ENCODE data around the gene NRAS. TPM values are rescaled to one million over a fixed set of nuclear protein-coding genes. Genes with fewer than 3 reads are reported as not detected.

The NRAS gene
- total and polyA plus RNA-seq, 9 of the 15 experiments (the other 6 are each of a cell fraction or from before 2014, with no cell fraction given) = 40.7 to 94.5 (median 75.4) TPM

GRCh38 chr1:114764689-114765088, 48.1 kb upstream of the NRAS start:
- Histone ChIP-seq H4K20me1 (replicated peaks; ENCODE audit: control insufficient read depth, insufficient read depth, low read length) (no peaks in the 10 kb centered on the region), H3K36me3 (ENCODE audit: control insufficient read depth, insufficient read depth, low read length) (peaks cover 4% of the 10 kb centered on the region; the same call in 1 of the 3 replicates), H3K27ac (ENCODE audit: extremely low read depth, low read depth, low read length) (no peak overlapping the region), H3K4me2 (ENCODE audit: insufficient read depth, low read length) (no peak overlapping the region), H3K4me1 (replicated peaks in 1 of 2; ENCODE audit: control insufficient read depth in 2 of 2, insufficient read depth in 2 of 2, low read length in 2 of 2) (no peaks in the 10 kb centered on the region), H2AFZ (ENCODE audit: low read depth, low read length) (no peak overlapping the region), H3K79me2 (ENCODE audit: control insufficient read depth, insufficient read depth, low read length) (no peaks in the 10 kb centered on the region), H3K4me3 (no peak overlapping the region), H3K9ac (ENCODE audit: insufficient read depth in 1 of 2, low read depth in 2 of 2, low read length in 2 of 2) (no peak overlapping the region), H3K27me3 (ENCODE audit: control insufficient read depth in 2 of 2, insufficient read depth in 2 of 2, low read length in 2 of 2) (no peaks in the 10 kb centered on the region), H3K9me1 (ENCODE audit: control insufficient read depth, insufficient read depth, low read length) (no peaks in the 10 kb centered on the region), H3K9me3 (replicated peaks; ENCODE audit: control insufficient read depth, insufficient read depth, low read depth, low read length) (no peaks in the 10 kb centered on the region)
- intact Hi-C loops (cut with micrococcal nuclease) (no loop called here), in situ Hi-C loops (cut with MboI) (no loop called here)
- ChIA-PET POLR2A (interaction anchor here (0.7 to 0.9 kb wide), 3 partner anchors 16 to 422 kb away, joined by 3 to 4 read pairs (median 3); partner anchors contain the start of gene SIKE1), CTCF (ENCODE audit: low intra/inter-chr PET ratio) (no interaction called here)
- peak; percentile 78 for ATAC-seq
- FAIRE-seq = peak; percentile 44
- DNase-seq (ENCODE audit: extremely low read depth in 1 of 4, low spot score in 3 of 4) = peak in 1 of 4 experiments; percentile 21
- 26% methylated on average over 4 of the region's 4 CpGs for WGBS (ENCODE audit: insufficient coverage, low coverage, missing lambda C conversion rate)
- TF ChIP-seq NCOA4 (IDR thresholded peaks at IDR 0.05; ENCODE audit: partially characterized antibody) = no peak
- no peak for TF ChIP-seq HMGN3 (IDR thresholded peaks at IDR 0.05; ENCODE audit: borderline replicate concordance, extremely low read depth, insufficient read length, low read depth, low read length)
- TF ChIP-seq KLF1 (tag; IDR thresholded peaks at IDR 0.05) = no peak
- TF ChIP-seq CC2D1A (IDR thresholded peaks at IDR 0.05) = peak; percentile 36; the same call in 1 of the 2 replicates
- 0 out of 3 replicates have a peak, but pooled peaks of 1 of the 2 experiments have one; percentile 29 for TF ChIP-seq CBX3 (IDR thresholded peaks at IDR 0.05; ENCODE audit: borderline replicate concordance in 1 of 2, low read length in 2 of 2)
- TF ChIP-seq, protein P1, sequence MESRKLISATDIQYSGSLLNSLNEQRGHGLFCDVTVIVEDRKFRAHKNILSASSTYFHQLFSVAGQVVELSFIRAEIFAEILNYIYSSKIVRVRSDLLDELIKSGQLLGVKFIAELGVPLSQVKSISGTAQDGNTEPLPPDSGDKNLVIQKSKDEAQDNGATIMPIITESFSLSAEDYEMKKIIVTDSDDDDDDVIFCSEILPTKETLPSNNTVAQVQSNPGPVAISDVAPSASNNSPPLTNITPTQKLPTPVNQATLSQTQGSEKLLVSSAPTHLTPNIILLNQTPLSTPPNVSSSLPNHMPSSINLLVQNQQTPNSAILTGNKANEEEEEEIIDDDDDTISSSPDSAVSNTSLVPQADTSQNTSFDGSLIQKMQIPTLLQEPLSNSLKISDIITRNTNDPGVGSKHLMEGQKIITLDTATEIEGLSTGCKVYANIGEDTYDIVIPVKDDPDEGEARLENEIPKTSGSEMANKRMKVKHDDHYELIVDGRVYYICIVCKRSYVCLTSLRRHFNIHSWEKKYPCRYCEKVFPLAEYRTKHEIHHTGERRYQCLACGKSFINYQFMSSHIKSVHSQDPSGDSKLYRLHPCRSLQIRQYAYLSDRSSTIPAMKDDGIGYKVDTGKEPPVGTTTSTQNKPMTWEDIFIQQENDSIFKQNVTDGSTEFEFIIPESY (CRISPR knock-in tag; IDR thresholded peaks at IDR 0.05) = peak; percentile 95
- TF ChIP-seq, protein P2, sequence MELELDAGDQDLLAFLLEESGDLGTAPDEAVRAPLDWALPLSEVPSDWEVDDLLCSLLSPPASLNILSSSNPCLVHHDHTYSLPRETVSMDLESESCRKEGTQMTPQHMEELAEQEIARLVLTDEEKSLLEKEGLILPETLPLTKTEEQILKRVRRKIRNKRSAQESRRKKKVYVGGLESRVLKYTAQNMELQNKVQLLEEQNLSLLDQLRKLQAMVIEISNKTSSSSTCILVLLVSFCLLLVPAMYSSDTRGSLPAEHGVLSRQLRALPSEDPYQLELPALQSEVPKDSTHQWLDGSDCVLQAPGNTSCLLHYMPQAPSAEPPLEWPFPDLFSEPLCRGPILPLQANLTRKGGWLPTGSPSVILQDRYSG (tag; conservative IDR thresholded peaks at IDR 0.05; ENCODE audit: low read depth) = no peak
- no TSS peak for BruUV-seq (replicated peaks)
